GM03348 (cell line): Measurements from ENCODE around the gene CTTN.
A peak's percentile ranks its signal among the peaks of the same experiment; 100 is the strongest.

Source experiments
- DNase-seq: peaks from one replicate; pipeline ENCODE4 v3.0.0; 2012; ENCODE audit warnings: low spot score

CTTN gene

DNA sequence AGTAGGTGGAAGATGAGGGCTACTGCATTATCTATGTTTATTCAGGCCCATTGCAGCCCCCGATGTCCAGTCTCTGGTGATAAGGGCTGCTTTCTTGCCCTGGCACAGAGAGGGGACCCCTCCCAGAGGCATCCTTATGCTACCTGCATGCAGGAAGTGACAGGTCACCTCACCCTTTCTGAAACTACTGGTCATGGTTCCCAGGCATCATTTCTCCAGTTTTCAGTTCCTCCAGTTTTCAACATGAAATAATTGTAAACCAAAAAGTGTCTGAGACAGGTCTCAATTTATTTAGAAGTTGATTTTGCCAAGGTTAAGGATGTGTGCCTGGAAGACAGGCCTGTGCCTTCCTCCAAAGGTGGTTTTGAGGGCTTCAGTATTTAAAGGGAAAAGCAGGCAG lies 57.0 kb downstream of the CTTN start:
- DNase-seq: no peak

DNA sequence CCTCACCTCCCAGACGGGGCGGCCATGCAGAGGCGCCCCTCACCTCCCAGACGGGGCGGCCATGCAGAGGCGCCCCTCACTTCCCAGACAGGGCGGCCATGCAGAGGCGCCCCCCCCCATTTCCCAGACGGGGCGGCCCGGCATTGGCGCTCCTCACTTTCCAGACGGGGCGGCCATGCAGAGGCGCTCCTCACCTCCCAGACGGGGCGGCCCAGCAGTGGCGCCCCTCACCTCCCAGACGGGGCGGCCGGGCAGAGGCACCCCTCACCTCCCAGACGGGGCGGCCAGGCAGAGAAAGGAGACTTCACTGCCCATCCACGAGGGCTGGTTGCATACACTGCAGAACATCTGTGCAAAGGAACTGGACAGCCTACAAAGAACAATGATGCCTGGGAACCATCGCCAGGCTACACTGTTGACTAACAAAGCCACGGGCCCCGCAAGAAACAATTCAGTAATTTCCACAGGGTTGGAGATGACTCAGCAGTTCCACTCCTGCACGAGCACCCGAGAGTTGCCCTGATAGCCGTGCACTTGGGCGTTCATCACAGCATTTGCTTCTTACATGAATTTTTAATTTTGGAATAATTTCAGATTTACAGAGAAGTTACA lies 58.7 kb downstream of the CTTN start:
- DNase-seq: peak; percentile 79

DNA sequence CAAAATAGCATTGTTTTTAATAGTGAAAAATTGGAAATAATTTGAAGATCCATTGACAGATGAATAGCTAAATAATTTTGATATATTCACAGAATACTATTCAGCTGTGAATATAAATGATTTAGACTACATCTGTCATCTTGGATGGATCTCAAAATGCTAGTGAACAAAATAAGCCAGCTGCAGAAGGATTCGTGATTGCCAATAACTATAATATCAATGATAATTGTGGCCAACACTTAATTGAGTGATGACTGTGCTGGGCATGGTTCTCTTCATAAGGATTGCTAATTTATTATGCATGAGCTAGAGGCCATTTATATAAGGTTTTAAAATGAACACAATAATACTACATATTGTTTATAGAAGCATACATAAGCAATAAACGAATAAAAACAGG lies 60.4 kb downstream of the CTTN start:
- no peak for DNase-seq

DNA sequence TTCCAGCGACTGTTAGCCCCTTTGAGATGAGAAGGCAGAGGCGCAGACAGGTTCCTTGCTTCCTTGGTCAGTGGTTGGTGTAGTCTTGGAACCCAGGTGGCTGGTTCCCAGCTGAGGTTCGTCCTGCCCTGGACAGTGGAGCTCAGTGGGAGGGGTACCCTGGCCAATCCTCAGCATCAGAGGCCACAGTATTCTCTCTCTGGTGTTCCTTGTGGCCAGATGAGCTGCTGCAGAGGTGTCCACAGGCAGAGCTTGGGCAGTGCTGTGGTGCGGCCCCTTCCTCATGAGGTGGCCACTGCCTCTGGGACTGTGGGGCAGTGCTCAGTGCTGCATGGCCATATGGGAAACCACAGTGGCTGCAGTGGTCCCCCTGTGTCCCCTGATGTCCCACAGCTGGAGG lies 61.8 kb downstream of the CTTN start:
- DNase-seq: no peak

- DNase-seq: no peak
Measured at GRCh38 chr11:70460964-70461363, 62.6 kb downstream of the CTTN start.

DNA sequence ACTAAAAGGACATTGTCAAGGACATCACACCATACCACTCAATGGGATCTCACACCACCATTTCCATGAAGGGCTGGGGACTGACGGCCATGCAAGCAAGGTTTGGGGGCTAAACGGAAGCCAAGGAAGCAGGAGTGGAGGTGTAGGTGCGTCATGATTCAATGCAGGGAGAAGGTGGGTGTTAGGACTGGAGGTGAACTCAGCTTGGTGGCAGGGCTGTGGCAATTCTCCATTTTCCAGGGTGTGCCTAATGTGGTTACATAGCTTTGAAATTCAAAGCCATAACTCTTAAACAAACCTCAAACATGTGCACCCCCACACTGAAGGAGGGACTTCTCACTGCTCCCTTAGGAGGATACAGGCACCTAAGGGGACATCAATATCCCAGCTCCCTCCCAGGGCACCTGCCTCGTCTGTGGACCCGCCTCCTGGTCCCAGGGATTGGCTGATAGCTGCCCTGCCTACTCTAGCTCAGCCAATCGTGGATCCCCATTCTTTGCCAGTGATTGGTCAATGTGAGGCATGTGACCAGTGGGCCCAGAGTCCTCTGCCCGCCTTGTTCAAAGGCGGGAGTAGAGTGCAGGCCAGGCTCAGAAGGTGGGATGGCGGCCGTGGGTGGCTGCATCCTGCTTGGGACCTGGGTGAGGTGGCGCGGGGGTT lies 64.6 kb downstream of the CTTN start:
- no peak for DNase-seq

GRCh38 chr11:70463478-70464255 lies 65.3 kb downstream of the CTTN start:
- DNase-seq: no peak

DNA sequence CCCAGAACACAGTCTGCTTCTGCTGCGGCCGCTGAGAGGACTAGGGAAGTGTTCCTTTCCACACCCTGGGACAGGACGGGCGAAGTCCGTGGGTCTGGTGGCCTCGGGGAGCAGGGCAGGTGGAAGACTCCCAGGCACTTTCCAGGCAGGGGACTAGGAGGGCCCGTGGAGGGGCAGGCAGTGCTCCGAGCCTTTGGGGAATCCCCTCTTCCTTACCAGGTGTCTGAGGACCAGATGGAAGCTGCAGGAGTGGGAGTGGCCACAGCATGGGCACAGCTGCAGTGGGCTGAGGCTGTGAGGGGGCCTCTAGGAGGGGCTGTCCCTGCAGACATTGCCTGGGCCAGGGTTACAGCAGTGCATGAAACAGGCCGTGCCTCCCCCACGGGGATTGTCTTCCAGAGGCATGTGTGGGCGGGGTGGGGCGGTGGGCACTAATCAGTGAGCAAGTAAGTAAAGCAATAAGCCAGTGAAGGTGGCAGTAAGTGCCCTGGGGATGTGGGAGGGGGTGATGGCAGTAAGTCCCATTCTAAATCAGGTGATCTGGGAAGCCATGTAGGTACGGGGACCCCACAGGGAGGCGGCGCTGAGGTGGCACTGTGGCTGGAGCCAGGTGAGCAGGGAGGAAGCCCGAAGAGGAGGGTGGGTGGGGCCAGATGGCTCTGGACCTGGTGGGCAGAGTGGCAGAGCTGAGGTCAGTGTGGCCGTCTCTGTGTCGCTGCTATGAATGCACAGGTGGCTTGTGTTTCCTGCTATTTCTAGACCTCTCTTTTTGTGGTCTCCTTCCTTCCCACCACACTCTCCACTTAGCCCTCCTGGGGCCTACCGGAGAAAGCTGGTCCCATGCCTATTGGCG lies 66.4 kb downstream of the CTTN start:
- DNase-seq: no peak

GRCh38 chr11:70466154-70466553 lies 67.8 kb downstream of the CTTN start:
- no peak for DNase-seq

DNA sequence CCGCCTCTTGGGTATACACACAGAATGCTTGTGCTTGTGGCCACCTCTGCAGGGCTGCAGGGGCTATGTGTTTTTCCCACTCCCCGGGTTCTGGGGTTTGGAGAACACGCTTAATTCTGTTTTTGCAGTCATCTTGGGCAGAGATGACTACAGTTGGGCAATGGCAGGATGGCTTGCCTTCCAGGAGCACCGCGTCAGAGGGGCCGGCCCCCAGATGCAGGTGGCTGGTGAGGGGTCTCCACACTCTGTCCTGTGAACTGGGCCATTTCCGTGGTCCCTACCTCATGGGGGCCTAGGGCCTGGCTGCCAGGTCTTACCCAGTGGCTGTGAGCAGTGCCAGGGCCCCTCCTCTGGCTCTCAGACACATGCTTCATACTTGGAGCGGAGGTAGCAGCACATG lies 68.3 kb downstream of the CTTN start:
- DNase-seq: no peak

DNA sequence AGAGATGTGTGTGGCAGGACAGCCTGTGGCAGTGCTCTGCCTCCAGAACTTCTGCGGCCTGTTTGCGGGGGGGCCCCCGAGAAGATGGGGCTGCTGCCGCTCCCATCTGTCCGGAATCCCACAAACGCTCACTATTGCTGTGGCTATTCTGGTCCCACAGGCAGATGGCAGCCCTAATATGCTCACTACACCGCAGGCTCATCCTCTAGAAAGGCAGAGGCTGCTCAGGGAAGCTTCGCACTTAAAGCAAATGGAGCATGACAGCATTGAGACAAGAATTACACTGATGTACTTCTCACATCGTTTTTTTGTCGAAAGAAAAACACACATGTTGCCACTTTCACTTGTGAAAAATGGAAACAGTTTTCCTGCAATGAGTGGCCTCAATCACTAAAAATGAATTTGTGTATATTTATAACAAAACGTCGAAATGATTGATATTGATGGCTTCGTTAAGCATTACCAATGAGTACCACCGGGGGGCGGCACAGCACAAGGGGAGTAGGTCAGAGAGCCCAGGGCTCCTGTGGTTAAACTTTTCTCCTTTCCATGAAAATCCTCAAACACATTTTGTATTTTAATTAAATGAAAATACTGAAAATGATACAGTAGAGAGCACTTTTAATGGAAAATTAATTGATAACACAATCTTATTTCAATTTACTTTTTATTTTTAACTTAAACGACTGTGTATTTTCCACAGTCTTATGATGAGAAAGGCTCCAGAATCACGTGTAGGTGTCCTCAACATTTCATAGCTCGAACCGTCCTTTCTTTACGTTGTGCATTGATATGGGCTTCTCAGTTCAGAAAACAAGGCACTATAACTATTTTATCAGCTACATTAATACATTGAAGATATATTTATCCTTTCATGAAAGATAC lies 69.1 kb downstream of the CTTN start:
- peak; percentile 87 for DNase-seq

GRCh38 chr11:70468256-70469195 lies 70.2 kb downstream of the CTTN start:
- DNase-seq: no peak

GRCh38 chr11:70470127-70470526 lies 71.8 kb downstream of the CTTN start:
- DNase-seq: no peak

DNA sequence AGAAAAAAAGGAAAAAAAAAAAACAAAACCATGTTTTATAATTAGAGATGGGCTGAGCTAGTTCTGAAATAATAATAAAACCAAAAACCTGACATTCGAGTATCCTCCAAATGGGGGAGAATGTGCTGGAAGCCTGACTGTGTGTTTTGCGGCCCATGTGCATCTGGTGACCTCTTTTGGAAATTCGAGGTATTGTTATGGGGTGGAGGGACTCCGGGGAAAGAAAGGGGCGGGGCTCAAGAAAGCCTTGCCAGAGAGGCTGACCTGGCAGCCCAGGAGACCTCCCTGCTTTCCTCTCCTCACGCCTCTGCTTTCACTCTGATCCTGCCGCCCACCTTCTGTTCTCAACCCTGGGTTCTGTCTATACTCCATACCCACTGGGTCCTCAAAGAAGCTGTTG lies 72.9 kb downstream of the CTTN start:
- no peak for DNase-seq

GRCh38 chr11:70472240-70472639 lies 73.9 kb downstream of the CTTN start:
- no peak for DNase-seq

GRCh38 chr11:70473186-70473872 lies 75.0 kb downstream of the CTTN start:
- DNase-seq: no peak

DNA sequence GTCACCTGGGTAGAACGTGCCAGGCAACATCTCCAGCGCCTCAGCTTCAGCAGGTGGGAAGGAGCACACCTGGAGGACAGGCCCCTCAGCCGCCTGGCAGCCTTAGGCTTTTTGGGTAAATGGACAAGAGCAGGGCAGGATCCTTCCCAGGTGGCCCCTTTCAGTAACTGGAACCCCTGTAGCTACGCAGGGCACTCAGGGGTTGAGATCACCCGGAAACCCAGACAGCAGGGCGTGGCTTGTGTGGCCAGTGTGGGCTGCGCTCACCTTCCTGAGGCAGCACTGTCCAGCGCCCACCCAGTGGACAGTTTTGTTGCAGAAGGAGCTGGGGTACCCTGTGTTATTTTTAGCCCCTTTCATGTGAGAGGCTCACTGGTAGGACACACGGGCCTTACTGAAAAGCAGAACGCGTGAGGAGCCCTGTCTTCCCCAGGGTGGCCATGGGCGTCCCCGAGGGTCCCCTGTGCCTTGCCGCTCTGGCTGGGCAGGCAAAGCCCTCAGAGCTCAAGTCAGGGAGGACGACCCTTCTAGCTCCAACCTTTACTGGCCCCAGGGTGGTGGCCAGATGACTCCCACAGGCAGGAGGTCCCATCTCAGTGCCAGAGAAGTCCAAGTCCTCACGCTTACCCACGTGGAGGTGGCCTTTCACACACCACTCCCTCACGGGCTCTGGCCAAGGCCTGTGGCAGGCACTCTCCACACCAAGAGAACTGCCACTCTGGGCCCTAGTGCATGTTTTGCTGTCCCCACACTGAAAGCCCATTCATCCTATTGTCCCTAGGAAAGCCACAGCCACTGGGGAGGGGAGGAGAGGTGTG lies 75.8 kb downstream of the CTTN start:
- DNase-seq: no peak

GRCh38 chr11:70474710-70475109 lies 76.4 kb downstream of the CTTN start:
- no peak for DNase-seq

DNA sequence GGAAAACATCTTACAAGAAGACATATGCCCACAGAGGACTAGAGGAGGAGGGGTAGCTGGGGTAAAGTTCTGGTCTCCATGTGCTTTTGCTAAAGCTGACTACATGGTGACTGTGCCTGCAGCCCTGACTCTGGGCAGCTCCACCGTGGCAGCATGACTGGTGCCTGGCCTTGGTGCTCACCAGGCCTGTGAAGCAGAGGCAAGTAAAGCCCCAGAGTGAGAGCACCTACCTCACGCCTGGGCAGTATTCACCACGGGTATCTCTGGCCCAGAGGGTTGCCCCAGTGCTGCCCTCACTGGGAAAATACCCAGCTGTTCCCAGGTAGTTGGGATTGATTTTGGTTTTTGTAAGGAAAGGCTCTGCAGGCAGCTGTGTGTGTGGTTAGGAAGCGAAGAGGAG lies 78.3 kb downstream of the CTTN start:
- no peak for DNase-seq
